Mesodermal cell (in vitro differentiated cells): ENCODE data around the gene CCDC150.
A peak's percentile ranks its signal among the peaks of the same experiment; 100 is the strongest.

Experiments
- H3K27ac ChIP-seq: 2 replicates; pipeline ENCODE4 v1.7.0; 2013; ENCODE audit warnings: mild to moderate bottlenecking, low read depth, low read length, moderate library complexity; ENCODE audit not compliant: severe bottlenecking
- H3K36me3 ChIP-seq: 2 replicates; pipeline ENCODE4 v1.7.1; 2013; ENCODE audit warnings: mild to moderate bottlenecking, low read length, moderate library complexity; ENCODE audit not compliant: control insufficient read depth, insufficient read depth
- H3K4me1 ChIP-seq: one replicate; pipeline ENCODE4 v1.7.1; 2013; ENCODE audit warnings: mild to moderate bottlenecking, low read length; ENCODE audit not compliant: insufficient read depth, control insufficient read depth, poor library complexity, severe bottlenecking
- H3K4me3 ChIP-seq: 2 replicates; pipeline ENCODE4 v1.7.0; 2013; ENCODE audit warnings: low read length, control low read depth, mild to moderate bottlenecking; ENCODE audit not compliant: insufficient read depth, poor library complexity, severe bottlenecking; ENCODE audit errors: extremely low read depth
- H3K9me3 ChIP-seq: 2 replicates; pipeline ENCODE4 v1.7.1; 2013; ENCODE audit warnings: mild to moderate bottlenecking, low read length, moderate library complexity; ENCODE audit not compliant: control insufficient read depth
- WGBS, 2 experiments: methylation state at CpG; one replicate each; pipeline ENCODE4 v1.1.5; 2013; ENCODE audit warnings: missing lambda C conversion rate in 2 of 2; ENCODE audit not compliant: insufficient coverage in 2 of 2; 5-methylcytosine and 5-hydroxymethylcytosine counted together

The CCDC150 gene

GRCh38 chr2:196739031-196739430, 99.5 kb downstream of the CCDC150 start:
- Histone ChIP-seq H3K4me1 (peaks cover 5% of the 10 kb centered on the region), H3K4me3 (no peak overlapping the region), H3K36me3 (peaks cover 25% of the 10 kb centered on the region), H3K9me3 (peaks cover 9% of the 10 kb centered on the region), H3K27ac (no peak overlapping the region)
- 92 to 96% methylated on average over 3 to 4 of the region's 5 CpGs for WGBS, 2 experiments

- peaks cover 5% of the 10 kb centered on the region for H3K4me1 ChIP-seq
- peaks cover 17% of the 10 kb centered on the region for H3K36me3 ChIP-seq
- WGBS, 2 experiments: 87 to 97% methylated on average over 3 of the region's 3 CpGs
- H3K4me3 ChIP-seq: no peak overlapping the region
- peaks cover 9% of the 10 kb centered on the region for H3K9me3 ChIP-seq
- no peak overlapping the region for H3K27ac ChIP-seq
Observed at GRCh38 chr2:196742216-196742615, 102.7 kb downstream of the CCDC150 start.

GRCh38 chr2:196742685-196743084, 103.2 kb downstream of the CCDC150 start:
- peaks cover 9% of the 10 kb centered on the region for H3K9me3 ChIP-seq
- WGBS, 2 experiments: 86 to 88% methylated on average over 2 to 3 of the region's 3 CpGs
- H3K4me3 ChIP-seq: no peak overlapping the region
- H3K27ac ChIP-seq: no peak overlapping the region
- H3K36me3 ChIP-seq: peaks cover 17% of the 10 kb centered on the region
- peaks cover 5% of the 10 kb centered on the region for H3K4me1 ChIP-seq

GRCh38 chr2:196743165-196743564, 103.7 kb downstream of the CCDC150 start:
- Histone ChIP-seq H3K4me3 (no peak overlapping the region), H3K4me1 (peaks cover 5% of the 10 kb centered on the region), H3K9me3 (peaks cover 9% of the 10 kb centered on the region), H3K27ac (no peak overlapping the region), H3K36me3 (peaks cover 17% of the 10 kb centered on the region)
- 94 to 96% methylated on average over 2 to 4 of the region's 7 CpGs for WGBS, 2 experiments

- Histone ChIP-seq H3K27ac (no peak overlapping the region), H3K4me3 (no peak overlapping the region), H3K9me3 (no peaks in the 10 kb centered on the region), H3K36me3 (peaks cover 17% of the 10 kb centered on the region), H3K4me1 (peaks cover 5% of the 10 kb centered on the region)
Observed at GRCh38 chr2:196745711-196746110, 106.2 kb downstream of the CCDC150 start.

GRCh38 chr2:196747400-196747799, 107.9 kb downstream of the CCDC150 start:
- H3K27ac ChIP-seq: no peak overlapping the region
- H3K36me3 ChIP-seq: peaks cover 14% of the 10 kb centered on the region
- WGBS, 2 experiments: 100% methylated on average over 1 of the region's 1 CpG
- H3K4me3 ChIP-seq: no peak overlapping the region
- H3K9me3 ChIP-seq: no peaks in the 10 kb centered on the region
- peaks cover 5% of the 10 kb centered on the region for H3K4me1 ChIP-seq

GRCh38 chr2:196748123-196748522, 108.6 kb downstream of the CCDC150 start:
- no CpG with 5 or more reads among the region's 2 CpGs for WGBS, 2 experiments
- Histone ChIP-seq H3K36me3 (peaks cover 7% of the 10 kb centered on the region), H3K4me3 (no peak overlapping the region), H3K4me1 (peaks cover 1% of the 10 kb centered on the region), H3K9me3 (no peaks in the 10 kb centered on the region), H3K27ac (no peak overlapping the region)

- Histone ChIP-seq H3K36me3 (no peaks in the 10 kb centered on the region), H3K4me3 (no peak overlapping the region), H3K4me1 (no peaks in the 10 kb centered on the region), H3K9me3 (peaks cover 4% of the 10 kb centered on the region), H3K27ac (no peak overlapping the region)
- 67% methylated on average over 1 of the region's 4 CpGs; no CpG with 5 or more reads in 1 of the 2 experiments for WGBS, 2 experiments
Observed at GRCh38 chr2:196750291-196750923, 110.9 kb downstream of the CCDC150 start.

- no peaks in the 10 kb centered on the region for H3K36me3 ChIP-seq
- H3K27ac ChIP-seq: peak overlapping the region; percentile 16
- no peaks in the 10 kb centered on the region for H3K4me1 ChIP-seq
- peaks cover 4% of the 10 kb centered on the region for H3K9me3 ChIP-seq
- WGBS, 2 experiments: 43 to 54% methylated on average over 5 of the region's 8 CpGs
- H3K4me3 ChIP-seq: no peak overlapping the region
Observed at GRCh38 chr2:196750977-196751631, 111.6 kb downstream of the CCDC150 start.

- Histone ChIP-seq H3K36me3 (peaks cover 45% of the 10 kb centered on the region), H3K9me3 (peaks cover 3% of the 10 kb centered on the region), H3K4me1 (no peaks in the 10 kb centered on the region), H3K4me3 (no peak overlapping the region), H3K27ac (no peak overlapping the region)
- 94 to 100% methylated on average over 1 to 2 of the region's 3 CpGs for WGBS, 2 experiments
Observed at GRCh38 chr2:196758474-196759377, 119.2 kb downstream of the CCDC150 start.
